GM12878 (cell line): ENCODE results near the gene GPALPP1. TPM values are rescaled to one million over a fixed set of nuclear protein-coding genes. Genes with fewer than 3 reads are reported as not detected.

Experiments used
- ATF7 ChIP-seq: fragments of 450-650 bp; IDR thresholded peaks from 2 replicates; pipeline ENCODE4 v1.6.1; 2016; ENCODE audit warnings: low read depth, mild to moderate bottlenecking
- BCL11A ChIP-seq: IDR thresholded peaks from 2 replicates; pipeline ENCODE4 v1.6.1; 2011; ENCODE audit warnings: low read depth, low read length
- BMI1 ChIP-seq: fragments of 450-650 bp; IDR thresholded peaks from 2 replicates; pipeline ENCODE4 v1.6.1; 2016; ENCODE audit warnings: mild to moderate bottlenecking, moderate library complexity, borderline replicate concordance
- CHD1 ChIP-seq: IDR thresholded peaks from 2 replicates; pipeline ENCODE4 v1.6.1; 2012; ENCODE audit warnings: low read depth, low read length, improper control_type of control experiment
- ESRRA ChIP-seq: IDR thresholded peaks from 2 replicates; pipeline ENCODE4 v1.6.1; 2012; ENCODE audit warnings: mild to moderate bottlenecking, low read length, improper control_type of control experiment
- JUNB ChIP-seq: IDR thresholded peaks from 2 replicates; pipeline ENCODE4 v1.6.1; 2016; ENCODE audit warnings: antibody characterized with exemption, mild to moderate bottlenecking
- PAX5 ChIP-seq: IDR thresholded peaks from 2 replicates; pipeline ENCODE4 v1.6.1; 2011; ENCODE audit warnings: low read depth, low read length, borderline replicate concordance
- PML ChIP-seq: IDR thresholded peaks from 2 replicates; pipeline ENCODE4 v1.6.1; 2012; ENCODE audit warnings: low read length, inconsistent platforms
- RCOR1 ChIP-seq: conservative IDR thresholded peaks from 2 replicates; pipeline ENCODE4 v1.6.1; 2012; ENCODE audit warnings: low read depth, low read length, improper control_type of control experiment
- RFX5 ChIP-seq: IDR thresholded peaks from 2 replicates; pipeline ENCODE4 v1.6.1; 2011; ENCODE audit warnings: low read depth, low read length, improper control_type of control experiment
- SMAD1 ChIP-seq: fragments of 450-650 bp; IDR thresholded peaks from 2 replicates; pipeline ENCODE4 v1.6.1; 2018; ENCODE audit warnings: mild to moderate bottlenecking, low read depth; ENCODE audit not compliant: partially characterized antibody
- SP1 ChIP-seq: IDR thresholded peaks from one replicate; pipeline ENCODE4 v1.6.1; 2011; ENCODE audit warnings: low read depth, low read length
- SREBF1 ChIP-seq: IDR thresholded peaks from 2 replicates; pipeline ENCODE4 v1.6.1; 2012; ENCODE audit warnings: mild to moderate bottlenecking, low read length
- SRF ChIP-seq, 2 experiments: IDR thresholded peaks; 2 replicates each; pipeline ENCODE4 v1.6.1; 2011; ENCODE audit warnings: low read depth in 2 of 2, low read length in 2 of 2, mild to moderate bottlenecking in 1 of 2, moderate library complexity in 1 of 2
- TARDBP ChIP-seq: IDR thresholded peaks from 2 replicates; pipeline ENCODE4 v1.6.1; 2016; ENCODE audit warnings: borderline replicate concordance
- YBX1 ChIP-seq: fragments of 450-650 bp; IDR thresholded peaks from 2 replicates; pipeline ENCODE4 v1.6.1; 2016; ENCODE audit warnings: antibody characterized with exemption
- ZNF622 ChIP-seq: fragments of 450-650 bp; IDR thresholded peaks from 2 replicates; pipeline ENCODE4 v1.6.1; 2017; ENCODE audit warnings: mild to moderate bottlenecking, inconsistent platforms
- ZSCAN29 ChIP-seq: fragments of 450-650 bp; IDR thresholded peaks from 2 replicates; pipeline ENCODE4 v1.6.1; 2017; ENCODE audit warnings: mild to moderate bottlenecking, moderate library complexity
- polyA plus RNA-seq, 11 experiments: library from polyadenylated mRNA; depleted of rRNA in 4 of 11; unstranded in 6 of 11; stranded (reverse) in 5 of 11; fragments of >200 nt; fragmentation: Nextera tagmentation in 4 of 11; fragmentation: Illumina TruSeq in 1 of 11; extraction: Ambion mirVana in 4 of 11; extraction: Trizol in 1 of 11; gene quantifications; 1 replicate in 1 of 11; 2 replicates in 10 of 11; pipeline versions ENCODE4 v1.2.1 to v1.2.3, GENCODE V29; 2011 to 2016; ENCODE audit warnings: inconsistent platforms in 2 of 11, missing spikeins in 2 of 11, low read depth in 1 of 11
- total RNA-seq, 4 experiments: library from RNA; depleted of rRNA in 3 of 4; stranded (reverse); fragments of >200 nt in 3 of 4; fragmentation: Illumina TruSeq in 1 of 4; extraction: Trizol in 1 of 4; gene quantifications; 2 replicates each; pipeline versions ENCODE4 v1.2.1 to v1.2.3, GENCODE V29; 2013 to 2021
- TF ChIP-seq, protein P1 (sequence below): IDR thresholded peaks from 2 replicates; pipeline ENCODE4 v1.6.1; 2011; ENCODE audit warnings: low read depth, low read length, improper control_type of control experiment, borderline replicate concordance
- TF ChIP-seq, protein P2 (sequence below): fragments of 450-650 bp; IDR thresholded peaks from 2 replicates; pipeline ENCODE4 v1.6.1; 2017; ENCODE audit warnings: antibody characterized with exemption, mild to moderate bottlenecking, moderate library complexity
- TF ChIP-seq, protein P3 (sequence below), 3 experiments: IDR thresholded peaks in 2 of 3; conservative IDR thresholded peaks in 1 of 3; 2 replicates each; pipeline ENCODE4 v1.5.1; 2011; ENCODE audit warnings: low read depth in 3 of 3, low read length in 3 of 3, mild to moderate bottlenecking in 3 of 3, control low read depth in 2 of 3, moderate library complexity in 2 of 3, inconsistent platforms in 1 of 3, mixed read lengths in 1 of 3; ENCODE audit not compliant: control insufficient read depth in 2 of 3, insufficient read depth in 1 of 3; ENCODE audit errors: extremely low read depth in 1 of 3
- TF ChIP-seq, protein P4 (sequence below): fragments of 450-650 bp; IDR thresholded peaks from 2 replicates; pipeline ENCODE4 v1.6.1; 2017; ENCODE audit warnings: low read depth, mild to moderate bottlenecking, moderate library complexity
- TF ChIP-seq, protein P5 (sequence below): IDR thresholded peaks from 2 replicates; pipeline ENCODE4 v1.6.1; 2012; ENCODE audit warnings: low read depth, low read length, improper control_type of control experiment

The GPALPP1 gene
- total and polyA plus RNA-seq, 10 of the 15 experiments (the other 5 are each of a cell fraction or from before 2014, with no cell fraction given), result 14.2 to 32.4 (median 27.9) TPM

DNA sequence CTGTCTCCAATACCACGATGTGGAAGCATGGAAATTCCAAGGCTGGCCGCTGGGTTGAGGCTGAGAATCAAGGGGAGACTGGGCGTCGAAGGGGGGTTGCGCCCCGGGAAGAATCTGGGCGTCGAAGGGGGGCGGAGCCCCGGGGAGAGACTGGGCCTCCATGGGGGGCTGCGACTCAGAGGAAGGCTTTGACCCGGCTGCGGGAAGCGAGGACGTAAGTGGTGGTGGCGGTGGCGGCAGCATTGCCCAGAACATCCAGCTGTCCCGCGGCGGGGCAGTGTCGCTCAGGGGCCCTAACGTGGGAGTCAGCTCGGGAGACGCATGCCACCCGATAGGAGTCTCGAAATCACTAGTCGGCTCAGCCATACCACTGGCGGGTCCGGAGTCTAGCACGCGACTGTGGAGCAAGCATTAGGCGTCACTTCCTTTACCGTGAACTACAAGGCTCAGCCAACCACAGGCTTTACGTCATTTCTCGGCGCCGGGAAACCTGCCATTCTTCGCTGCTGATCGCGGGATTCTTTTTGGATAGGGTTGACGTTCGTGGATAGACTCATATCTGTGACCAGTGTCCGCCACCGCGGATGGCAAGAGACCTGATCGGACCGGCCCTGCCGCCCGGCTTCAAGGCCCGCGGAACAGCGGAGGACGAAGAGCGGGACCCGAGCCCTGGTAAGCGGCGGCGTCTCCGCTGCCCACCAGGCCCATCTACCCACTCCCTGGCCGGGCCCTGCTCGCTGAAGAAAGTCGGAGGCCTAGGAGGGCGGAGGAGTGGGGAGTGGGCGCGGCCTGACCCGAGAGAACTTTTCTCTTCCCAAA is at the start of gene GPALPP1, which contains the start of gene NUFIP1 (continued):
- TF ChIP-seq PAX5 (peak; percentile 40; the same call in 1 of the 2 replicates), SP1 (peak; percentile 49), YBX1 (no peak), BCL11A (peak; percentile 12; the same call in 1 of the 2 replicates), ZSCAN29 (no peak), SRF (IDR thresholded peaks at IDR 0.05; ENCODE audit: low read depth in 2 of 2, low read length in 2 of 2) (peak in 1 of 2 experiments; percentile 82; a peak in 2 of 4 replicates), BMI1 (no peak), RFX5 (no peak), ZNF622 (no peak), SREBF1 (no peak), TARDBP (peak; percentile 85), ESRRA (0 out of 2 replicates have a peak, but pooled peaks have one; percentile 23), RCOR1 (no peak), SMAD1 (no peak), CHD1 (no peak), ATF7 (peak; percentile 81), JUNB (peak; percentile 30), PML (0 out of 2 replicates have a peak, but pooled peaks have one; percentile 68)
- TF ChIP-seq, protein P1, sequence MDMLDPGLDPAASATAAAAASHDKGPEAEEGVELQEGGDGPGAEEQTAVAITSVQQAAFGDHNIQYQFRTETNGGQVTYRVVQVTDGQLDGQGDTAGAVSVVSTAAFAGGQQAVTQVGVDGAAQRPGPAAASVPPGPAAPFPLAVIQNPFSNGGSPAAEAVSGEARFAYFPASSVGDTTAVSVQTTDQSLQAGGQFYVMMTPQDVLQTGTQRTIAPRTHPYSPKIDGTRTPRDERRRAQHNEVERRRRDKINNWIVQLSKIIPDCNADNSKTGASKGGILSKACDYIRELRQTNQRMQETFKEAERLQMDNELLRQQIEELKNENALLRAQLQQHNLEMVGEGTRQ, result no peak; the same call in 1 of the 2 replicates
- TF ChIP-seq, protein P2, sequence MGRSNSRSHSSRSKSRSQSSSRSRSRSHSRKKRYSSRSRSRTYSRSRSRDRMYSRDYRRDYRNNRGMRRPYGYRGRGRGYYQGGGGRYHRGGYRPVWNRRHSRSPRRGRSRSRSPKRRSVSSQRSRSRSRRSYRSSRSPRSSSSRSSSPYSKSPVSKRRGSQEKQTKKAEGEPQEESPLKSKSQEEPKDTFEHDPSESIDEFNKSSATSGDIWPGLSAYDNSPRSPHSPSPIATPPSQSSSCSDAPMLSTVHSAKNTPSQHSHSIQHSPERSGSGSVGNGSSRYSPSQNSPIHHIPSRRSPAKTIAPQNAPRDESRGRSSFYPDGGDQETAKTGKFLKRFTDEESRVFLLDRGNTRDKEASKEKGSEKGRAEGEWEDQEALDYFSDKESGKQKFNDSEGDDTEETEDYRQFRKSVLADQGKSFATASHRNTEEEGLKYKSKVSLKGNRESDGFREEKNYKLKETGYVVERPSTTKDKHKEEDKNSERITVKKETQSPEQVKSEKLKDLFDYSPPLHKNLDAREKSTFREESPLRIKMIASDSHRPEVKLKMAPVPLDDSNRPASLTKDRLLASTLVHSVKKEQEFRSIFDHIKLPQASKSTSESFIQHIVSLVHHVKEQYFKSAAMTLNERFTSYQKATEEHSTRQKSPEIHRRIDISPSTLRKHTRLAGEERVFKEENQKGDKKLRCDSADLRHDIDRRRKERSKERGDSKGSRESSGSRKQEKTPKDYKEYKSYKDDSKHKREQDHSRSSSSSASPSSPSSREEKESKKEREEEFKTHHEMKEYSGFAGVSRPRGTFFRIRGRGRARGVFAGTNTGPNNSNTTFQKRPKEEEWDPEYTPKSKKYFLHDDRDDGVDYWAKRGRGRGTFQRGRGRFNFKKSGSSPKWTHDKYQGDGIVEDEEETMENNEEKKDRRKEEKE, result no peak
- TF ChIP-seq, protein P3, sequence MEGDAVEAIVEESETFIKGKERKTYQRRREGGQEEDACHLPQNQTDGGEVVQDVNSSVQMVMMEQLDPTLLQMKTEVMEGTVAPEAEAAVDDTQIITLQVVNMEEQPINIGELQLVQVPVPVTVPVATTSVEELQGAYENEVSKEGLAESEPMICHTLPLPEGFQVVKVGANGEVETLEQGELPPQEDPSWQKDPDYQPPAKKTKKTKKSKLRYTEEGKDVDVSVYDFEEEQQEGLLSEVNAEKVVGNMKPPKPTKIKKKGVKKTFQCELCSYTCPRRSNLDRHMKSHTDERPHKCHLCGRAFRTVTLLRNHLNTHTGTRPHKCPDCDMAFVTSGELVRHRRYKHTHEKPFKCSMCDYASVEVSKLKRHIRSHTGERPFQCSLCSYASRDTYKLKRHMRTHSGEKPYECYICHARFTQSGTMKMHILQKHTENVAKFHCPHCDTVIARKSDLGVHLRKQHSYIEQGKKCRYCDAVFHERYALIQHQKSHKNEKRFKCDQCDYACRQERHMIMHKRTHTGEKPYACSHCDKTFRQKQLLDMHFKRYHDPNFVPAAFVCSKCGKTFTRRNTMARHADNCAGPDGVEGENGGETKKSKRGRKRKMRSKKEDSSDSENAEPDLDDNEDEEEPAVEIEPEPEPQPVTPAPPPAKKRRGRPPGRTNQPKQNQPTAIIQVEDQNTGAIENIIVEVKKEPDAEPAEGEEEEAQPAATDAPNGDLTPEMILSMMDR (IDR thresholded peaks at IDR 0.05 in 2 of 3, conservative IDR thresholded peaks at IDR 0.05 in 1 of 3; ENCODE audit: control insufficient read depth in 2 of 3, extremely low read depth in 1 of 3, insufficient read depth in 1 of 3, low read depth in 3 of 3, low read length in 3 of 3), result no peak
- TF ChIP-seq, protein P4, sequence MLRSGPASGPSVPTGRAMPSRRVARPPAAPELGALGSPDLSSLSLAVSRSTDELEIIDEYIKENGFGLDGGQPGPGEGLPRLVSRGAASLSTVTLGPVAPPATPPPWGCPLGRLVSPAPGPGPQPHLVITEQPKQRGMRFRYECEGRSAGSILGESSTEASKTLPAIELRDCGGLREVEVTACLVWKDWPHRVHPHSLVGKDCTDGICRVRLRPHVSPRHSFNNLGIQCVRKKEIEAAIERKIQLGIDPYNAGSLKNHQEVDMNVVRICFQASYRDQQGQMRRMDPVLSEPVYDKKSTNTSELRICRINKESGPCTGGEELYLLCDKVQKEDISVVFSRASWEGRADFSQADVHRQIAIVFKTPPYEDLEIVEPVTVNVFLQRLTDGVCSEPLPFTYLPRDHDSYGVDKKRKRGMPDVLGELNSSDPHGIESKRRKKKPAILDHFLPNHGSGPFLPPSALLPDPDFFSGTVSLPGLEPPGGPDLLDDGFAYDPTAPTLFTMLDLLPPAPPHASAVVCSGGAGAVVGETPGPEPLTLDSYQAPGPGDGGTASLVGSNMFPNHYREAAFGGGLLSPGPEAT, result peak; percentile 95
- TF ChIP-seq, protein P5, sequence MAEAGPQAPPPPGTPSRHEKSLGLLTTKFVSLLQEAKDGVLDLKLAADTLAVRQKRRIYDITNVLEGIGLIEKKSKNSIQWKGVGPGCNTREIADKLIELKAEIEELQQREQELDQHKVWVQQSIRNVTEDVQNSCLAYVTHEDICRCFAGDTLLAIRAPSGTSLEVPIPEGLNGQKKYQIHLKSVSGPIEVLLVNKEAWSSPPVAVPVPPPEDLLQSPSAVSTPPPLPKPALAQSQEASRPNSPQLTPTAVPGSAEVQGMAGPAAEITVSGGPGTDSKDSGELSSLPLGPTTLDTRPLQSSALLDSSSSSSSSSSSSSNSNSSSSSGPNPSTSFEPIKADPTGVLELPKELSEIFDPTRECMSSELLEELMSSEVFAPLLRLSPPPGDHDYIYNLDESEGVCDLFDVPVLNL, result no peak
